Measurements from ENCODE around the gene RNASE13.

Gene RNASE13, protein sequence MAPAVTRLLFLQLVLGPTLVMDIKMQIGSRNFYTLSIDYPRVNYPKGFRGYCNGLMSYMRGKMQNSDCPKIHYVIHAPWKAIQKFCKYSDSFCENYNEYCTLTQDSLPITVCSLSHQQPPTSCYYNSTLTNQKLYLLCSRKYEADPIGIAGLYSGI

GRCh38 chr14:21034707-21035106 lies at the start of gene RNASE13:
Gene RNASE13, minus strand, starts transcription at chr14:21034807. Its CDS starts 519 bp downstream, at chr14:21034288.
- DNase-seq = no peak

DNA sequence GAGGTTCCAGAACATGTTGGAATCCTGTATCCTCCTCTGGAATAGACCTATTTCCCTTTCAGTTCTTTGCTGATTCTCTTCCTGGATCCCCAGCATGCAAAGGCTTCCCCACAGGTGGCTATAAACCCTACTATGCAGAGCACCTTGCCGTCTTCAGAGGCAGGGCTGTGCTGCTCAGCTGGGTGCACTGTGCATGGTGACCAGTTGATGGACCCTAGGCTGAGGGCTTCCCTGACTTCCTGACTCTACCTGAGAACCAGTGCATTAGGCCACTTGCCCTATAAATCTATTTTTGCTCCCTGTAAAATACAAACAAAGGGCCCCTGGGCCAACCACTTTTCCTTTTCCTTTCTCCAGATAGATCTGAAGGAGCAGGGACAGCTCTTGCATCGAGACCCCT lies 49.8 kb upstream of the RNASE13 start:
- DNase-seq = no peak

DNA sequence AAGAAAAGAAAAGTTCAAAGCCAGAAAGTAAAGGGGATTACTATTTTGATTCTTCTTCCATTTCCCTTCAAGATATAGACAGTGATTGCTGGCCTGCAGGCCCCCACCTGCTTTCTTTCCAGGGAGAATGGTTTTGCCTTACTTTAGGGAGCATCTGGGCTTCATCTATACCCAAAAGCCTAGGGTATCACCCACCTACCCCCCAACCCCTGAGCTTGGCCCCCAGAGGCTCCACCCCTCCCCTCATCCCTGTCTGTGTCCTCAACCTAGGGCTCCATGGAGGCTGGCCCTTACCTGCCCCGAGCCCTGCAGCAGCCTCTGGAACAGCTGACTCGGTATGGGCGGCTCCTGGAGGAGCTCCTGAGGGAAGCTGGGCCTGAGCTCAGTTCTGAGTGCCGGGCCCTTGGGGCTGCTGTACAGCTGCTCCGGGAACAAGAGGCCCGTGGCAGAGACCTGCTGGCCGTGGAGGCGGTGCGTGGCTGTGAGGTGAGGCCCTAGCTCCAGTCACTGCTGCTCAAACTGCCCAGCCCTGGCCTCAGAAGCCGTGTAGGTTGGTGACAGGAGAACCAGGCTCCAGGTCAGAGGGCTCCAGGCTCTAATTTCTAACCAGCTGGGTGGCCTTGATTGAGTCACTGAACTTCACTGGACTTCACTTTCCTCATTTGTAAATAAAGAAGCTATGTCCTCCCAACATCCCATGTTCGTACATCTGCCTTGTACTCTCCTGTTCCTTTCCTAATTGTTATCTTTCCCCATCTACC lies 49.1 kb upstream of the RNASE13 start:
- no peak for DNase-seq

DNA sequence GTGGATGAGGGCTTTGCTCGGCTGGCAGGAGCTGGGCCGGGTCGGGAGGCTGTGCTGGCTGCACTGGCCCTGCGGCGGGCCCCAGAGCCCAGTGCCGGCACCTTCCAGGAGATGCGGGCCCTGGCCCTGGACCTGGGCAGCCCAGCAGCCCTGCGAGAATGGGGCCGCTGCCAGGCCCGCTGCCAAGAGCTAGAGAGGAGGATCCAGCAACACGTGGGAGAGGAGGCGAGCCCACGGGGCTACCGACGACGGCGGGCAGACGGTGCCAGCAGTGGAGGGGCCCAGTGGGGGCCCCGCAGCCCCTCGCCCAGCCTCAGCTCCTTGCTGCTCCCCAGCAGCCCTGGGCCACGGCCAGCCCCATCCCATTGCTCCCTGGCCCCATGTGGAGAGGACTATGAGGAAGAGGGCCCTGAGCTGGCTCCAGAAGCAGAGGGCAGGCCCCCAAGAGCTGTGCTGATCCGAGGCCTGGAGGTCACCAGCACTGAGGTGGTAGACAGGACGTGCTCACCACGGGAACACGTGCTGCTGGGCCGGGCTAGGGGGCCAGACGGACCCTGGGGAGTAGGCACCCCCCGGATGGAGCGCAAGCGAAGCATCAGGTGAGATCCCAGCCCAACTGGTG lies 47.0 kb upstream of the RNASE13 start:
- DNase-seq = no peak

DNA sequence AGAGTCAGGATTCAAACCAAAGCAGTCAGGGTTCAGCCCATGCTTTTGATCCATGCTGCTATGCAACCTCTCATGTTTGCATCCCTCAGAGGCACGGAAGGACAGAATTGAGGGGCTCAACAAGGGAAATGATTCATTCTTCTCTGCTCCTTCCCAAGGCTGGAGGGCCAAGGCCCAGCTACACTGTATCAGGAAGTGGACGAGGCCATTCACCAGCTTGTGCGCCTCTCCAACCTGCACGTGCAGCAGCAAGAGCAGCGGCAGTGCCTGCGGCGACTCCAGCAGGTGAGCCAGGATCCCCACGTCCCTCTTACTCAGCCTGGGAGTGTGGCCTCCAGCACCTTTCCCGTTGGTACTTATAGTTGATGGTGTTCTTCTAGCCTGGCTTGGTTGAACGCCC lies 44.1 kb upstream of the RNASE13 start:
- DNase-seq = no peak

GRCh38 chr14:21078287-21078686 lies 43.7 kb upstream of the RNASE13 start:
- no peak for DNase-seq

DNA sequence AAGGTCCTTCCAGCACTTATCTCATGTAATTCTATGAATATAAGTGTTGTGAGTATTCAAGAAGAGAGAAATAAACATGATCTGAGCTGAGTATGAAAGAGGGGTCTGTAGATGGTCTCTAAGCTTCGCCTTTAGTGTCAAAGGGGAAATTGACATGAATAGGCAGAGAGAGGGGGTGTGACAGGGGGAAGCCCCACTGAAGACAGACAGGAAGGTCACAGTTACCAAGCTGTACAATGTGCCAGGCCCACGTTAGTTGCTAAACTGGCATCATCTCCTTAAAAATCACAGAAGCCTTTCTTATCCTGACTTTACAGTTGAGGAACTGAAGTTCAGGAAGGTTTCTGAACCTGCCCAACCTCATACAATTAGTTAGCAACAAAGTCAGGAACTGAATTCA lies 43.1 kb upstream of the RNASE13 start:
- no peak for DNase-seq

- no peak for DNase-seq
Measured at GRCh38 chr14:21075719-21076437, 41.3 kb upstream of the RNASE13 start.

DNA sequence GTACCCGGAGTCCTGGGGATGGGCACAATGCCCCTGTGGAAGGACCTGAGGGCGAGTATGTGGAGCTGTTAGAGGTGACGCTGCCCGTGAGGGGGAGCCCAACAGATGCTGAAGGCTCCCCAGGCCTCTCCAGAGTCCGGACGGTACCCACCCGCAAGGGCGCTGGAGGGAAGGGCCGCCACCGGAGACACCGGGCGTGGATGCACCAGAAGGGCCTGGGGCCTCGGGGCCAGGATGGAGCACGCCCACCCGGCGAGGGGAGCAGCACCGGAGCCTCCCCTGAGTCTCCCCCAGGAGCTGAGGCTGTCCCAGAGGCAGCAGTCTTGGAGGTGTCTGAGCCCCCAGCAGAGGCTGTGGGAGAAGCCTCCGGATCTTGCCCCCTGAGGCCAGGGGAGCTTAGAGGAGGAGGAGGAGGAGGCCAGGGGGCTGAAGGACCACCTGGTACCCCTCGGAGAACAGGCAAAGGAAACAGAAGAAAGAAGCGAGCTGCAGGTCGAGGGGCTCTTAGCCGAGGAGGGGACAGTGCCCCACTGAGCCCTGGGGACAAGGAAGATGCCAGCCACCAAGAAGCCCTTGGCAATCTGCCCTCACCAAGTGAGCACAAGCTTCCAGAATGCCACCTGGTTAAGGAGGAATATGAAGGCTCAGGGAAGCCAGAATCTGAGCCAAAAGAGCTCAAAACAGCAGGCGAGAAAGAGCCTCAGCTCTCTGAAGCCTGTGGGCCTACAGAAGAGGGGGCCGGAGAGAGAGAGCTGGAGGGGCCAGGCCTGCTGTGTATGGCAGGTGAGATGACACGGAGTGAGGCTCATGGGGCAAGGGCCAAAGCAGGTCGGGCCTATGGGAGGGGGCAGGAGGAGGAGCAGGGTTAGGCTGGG lies 40.0 kb upstream of the RNASE13 start:
- DNase-seq = no peak

DNA sequence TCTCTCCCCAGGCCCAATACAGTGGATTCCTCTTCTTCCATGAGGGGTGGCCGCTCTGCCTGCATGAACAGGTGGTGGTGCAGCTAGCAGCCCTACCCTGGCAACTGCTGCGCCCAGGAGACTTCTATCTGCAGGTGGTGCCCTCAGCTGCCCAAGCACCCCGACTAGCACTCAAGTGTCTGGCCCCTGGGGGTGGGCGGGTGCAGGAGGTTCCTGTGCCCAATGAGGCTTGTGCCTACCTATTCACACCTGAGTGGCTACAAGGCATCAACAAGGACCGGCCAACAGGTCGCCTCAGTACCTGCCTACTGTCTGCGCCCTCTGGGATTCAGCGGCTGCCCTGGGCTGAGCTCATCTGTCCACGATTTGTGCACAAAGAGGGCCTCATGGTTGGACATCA lies 39.3 kb upstream of the RNASE13 start:
- no peak for DNase-seq

- DNase-seq = no peak
Measured at GRCh38 chr14:21072781-21073339, 38.3 kb upstream of the RNASE13 start.

- DNase-seq = no peak
Measured at GRCh38 chr14:21072031-21072473, 37.4 kb upstream of the RNASE13 start.

DNA sequence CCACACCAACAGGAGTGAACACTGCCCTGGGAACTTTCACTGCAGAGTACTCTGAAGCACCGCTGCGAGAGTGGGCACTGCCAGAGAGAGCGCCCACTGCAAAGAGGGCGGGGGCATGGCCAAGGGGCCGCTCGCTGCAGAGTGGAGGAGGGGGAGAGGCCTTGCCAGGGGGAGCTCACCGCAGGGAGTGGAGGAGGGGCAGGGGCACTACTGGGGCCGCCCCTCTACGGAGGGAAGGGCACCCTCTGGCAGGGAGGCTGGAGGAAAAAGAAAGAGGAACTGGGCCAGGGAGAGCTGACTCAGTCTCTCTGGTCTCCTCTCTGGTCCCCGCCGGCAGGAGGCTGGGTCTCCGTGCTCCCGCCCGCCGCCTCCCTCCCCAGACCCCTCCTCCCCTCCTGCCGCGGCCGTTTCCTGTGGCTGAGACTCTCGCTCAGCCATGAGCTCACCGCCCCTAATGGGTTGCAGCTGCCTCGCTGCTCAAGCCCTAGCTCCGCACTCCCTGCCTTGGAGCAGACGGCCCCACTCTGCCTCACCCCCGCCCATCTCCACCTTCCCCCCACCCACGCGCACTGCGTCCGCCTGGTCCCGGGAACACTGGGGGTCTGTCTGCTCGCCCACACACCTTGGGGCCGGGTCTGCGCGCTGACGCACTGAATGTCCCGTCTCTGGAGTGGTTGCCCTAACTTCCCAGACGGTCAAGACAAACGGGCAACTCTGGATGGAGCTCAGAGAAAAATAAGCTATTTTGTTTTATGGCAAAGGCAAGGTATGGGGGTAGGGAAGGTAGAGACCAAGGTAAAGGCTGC lies 36.8 kb upstream of the RNASE13 start:
- DNase-seq = peak; percentile 60

GRCh38 chr14:21070610-21071224 lies 36.1 kb upstream of the RNASE13 start:
- no peak for DNase-seq

DNA sequence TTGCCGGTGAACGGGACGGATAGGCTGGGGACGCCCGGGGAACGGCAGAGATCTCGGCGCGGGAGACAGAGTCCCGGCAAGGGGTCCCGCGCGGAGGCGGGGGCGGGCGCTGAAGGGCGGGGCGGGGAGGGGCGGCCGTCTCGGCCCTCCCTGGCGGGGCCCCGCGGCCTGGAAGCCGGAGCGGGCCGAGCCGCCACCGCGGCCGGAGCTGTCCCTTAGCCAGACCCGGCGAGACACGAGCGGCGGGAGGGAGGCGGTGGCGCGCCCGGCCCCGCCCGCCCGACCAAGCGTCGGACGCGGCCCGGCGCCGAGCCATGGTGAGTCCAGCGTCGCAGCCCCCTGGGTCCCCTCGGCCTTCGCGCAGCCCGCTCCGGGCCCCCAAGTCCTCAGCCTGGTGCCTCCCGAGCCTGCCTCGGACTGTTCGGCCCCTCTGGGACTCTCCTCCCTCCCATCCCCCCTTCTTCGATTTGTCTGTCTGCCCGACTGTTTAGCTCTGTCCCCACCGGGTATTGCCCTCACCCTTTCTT lies 35.5 kb upstream of the RNASE13 start, which contains the start of gene ARHGEF40:
ARHGEF40 (plus strand) TSS at position 222 of the 527 bp plus-strand sequence; CDS start at position 315, 93 bp downstream.
- peak; percentile 30 for DNase-seq

DNA sequence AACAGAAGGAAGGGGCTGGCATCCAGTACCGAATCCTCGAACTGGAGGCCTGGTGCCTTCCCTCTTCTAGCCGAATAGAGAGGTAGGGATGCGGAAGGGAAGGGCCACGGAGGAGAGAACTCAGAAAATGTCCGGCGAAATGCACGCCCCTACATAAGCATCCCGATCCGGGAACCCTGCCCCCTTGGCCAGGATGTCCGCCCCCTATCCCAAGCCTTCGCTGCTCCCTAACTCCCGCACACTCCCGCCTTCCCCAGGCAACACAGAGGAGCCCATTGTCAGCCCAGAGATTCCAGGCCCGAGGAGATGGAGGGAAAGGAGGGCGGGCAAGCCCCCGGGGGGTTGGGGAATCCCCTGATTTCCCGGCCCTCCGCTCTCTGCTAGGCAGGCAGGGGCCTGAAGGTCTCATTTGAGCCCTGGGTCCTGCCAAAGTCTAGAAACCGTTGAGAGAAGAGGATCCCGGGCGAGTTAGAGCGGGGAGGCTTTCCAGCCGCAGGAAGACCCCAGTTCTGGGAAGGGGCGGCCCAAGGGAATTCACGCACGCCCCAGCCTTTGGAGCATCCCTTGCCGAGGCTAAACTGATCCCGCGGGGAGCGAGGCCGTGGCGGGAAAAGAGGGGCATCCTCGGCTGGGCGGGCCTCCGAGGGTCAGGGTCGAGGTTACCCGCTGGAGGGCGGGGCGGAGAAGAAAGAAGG lies 34.9 kb upstream of the RNASE13 start:
- no peak for DNase-seq

- peak; percentile 54 for DNase-seq
Measured at GRCh38 chr14:21068521-21069387, 34.1 kb upstream of the RNASE13 start.

DNA sequence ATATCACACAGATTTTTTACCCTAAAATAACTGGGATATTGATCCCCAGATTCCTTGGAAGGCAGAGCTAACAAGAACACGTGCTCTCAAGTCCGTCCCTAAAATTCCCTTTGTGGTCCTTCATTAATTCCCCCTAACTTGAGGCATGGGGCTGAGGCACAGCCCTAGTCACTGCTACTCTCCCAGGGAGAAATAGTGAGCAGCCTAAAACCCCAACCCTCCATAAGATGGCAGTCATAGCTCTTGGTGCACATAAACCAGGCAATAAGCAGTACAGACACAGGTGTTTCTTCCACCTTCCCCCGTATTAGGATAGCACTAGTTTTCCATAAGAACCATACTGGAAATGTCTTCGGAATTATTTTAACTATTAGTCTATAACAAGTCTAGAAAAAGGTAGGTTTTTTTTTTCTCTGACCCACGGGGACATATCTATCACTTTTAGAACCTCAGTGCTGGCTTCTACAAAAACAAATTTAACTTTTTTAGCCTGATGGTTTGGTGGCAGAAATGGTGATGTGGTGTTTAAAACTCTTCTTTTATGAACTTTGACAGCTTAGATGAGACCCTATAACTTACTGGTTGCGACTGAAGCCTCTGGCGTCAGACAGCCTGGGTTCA lies 32.4 kb upstream of the RNASE13 start:
- no peak for DNase-seq

All from activated CD4-positive, alpha-beta T cell treated with anti-CD3 and anti-CD28 coated beads for 48 hours (primary cell).